CD8-positive, alpha-beta memory T cell (primary cell): Measurements from ENCODE around the gene TPK1. TPM values are rescaled to one million over a fixed set of nuclear protein-coding genes. Genes with fewer than 3 reads are reported as not detected.

Experiments
- CTCF ChIA-PET: fragments of 350-600 bp; sonication (Branson Sonifier 250); formaldehyde crosslinking; loops from one replicate; lab custom pipeline; 2021; ENCODE audit warnings: antibody characterized with exemption; lab: Charles Lee
- POLR2A ChIA-PET: fragments of 350-600 bp; sonication (Branson Sonifier 250); formaldehyde crosslinking; loops from one replicate; lab custom pipeline; 2021; ENCODE audit warnings: antibody characterized with exemption; lab: Charles Lee
- DNase-seq, 5 donors: peaks; one replicate each; pipeline versions ENCODE4 v3.0.0 to v3.0.0-alpha.2; 2020 to 2022; ENCODE audit warnings: mixed read lengths in 1 of 5
- H3K27ac ChIP-seq: one replicate; pipeline ENCODE4 v1.7.0; 2013; ENCODE audit warnings: low read depth, mild to moderate bottlenecking, low read length, moderate library complexity
- H3K27me3 ChIP-seq: 2 replicates; pipeline ENCODE4 v1.7.0; 2013; ENCODE audit warnings: low read length, mild to moderate bottlenecking; ENCODE audit not compliant: insufficient read depth, poor library complexity, severe bottlenecking
- H3K36me3 ChIP-seq: 2 replicates; pipeline ENCODE4 v1.7.0; 2013; ENCODE audit warnings: mild to moderate bottlenecking, low read length, moderate library complexity; ENCODE audit not compliant: insufficient read depth
- H3K4me1 ChIP-seq: 2 replicates; pipeline ENCODE4 v1.7.0; 2013; ENCODE audit warnings: mild to moderate bottlenecking, low read length, moderate library complexity; ENCODE audit not compliant: insufficient read depth
- H3K4me3 ChIP-seq: 2 replicates; pipeline ENCODE4 v1.7.0; 2013; ENCODE audit warnings: mild to moderate bottlenecking, low read length
- H3K9me3 ChIP-seq: 2 replicates; pipeline ENCODE4 v1.7.0; 2013; ENCODE audit warnings: mild to moderate bottlenecking, low read length
- H3K27ac Mint-ChIP-seq, 8 donors: one replicate each; pipeline ENCODE4 v1.8.0; 2020 to 2021; ENCODE audit warnings: mixed read lengths in 8 of 8, mild to moderate bottlenecking in 6 of 8, inconsistent platforms in 3 of 8, moderate library complexity in 3 of 8
- H3K27me3 Mint-ChIP-seq, 2 donors: one replicate each; pipeline ENCODE4 v1.8.0; 2020 to 2021; ENCODE audit warnings: mixed read lengths in 2 of 2, mild to moderate bottlenecking in 1 of 2, moderate library complexity in 1 of 2
- H3K36me3 Mint-ChIP-seq, 3 donors: one replicate each; pipeline ENCODE4 v1.8.0; 2020 to 2021; ENCODE audit warnings: mixed read lengths in 3 of 3, inconsistent platforms in 1 of 3, mild to moderate bottlenecking in 1 of 3
- H3K4me1 Mint-ChIP-seq, 3 donors: one replicate each; pipeline ENCODE4 v1.8.0; 2020 to 2021; ENCODE audit warnings: mixed read lengths in 3 of 3, inconsistent platforms in 1 of 3, mild to moderate bottlenecking in 1 of 3
- H3K4me3 Mint-ChIP-seq, 7 donors: one replicate each; pipeline ENCODE4 v1.8.0; 2020 to 2021; ENCODE audit warnings: mixed read lengths in 7 of 7, mild to moderate bottlenecking in 6 of 7, moderate library complexity in 4 of 7, inconsistent platforms in 2 of 7
- H3K9me3 Mint-ChIP-seq, 5 donors: one replicate each; pipeline ENCODE4 v1.8.0; 2020 to 2022; ENCODE audit warnings: mixed read lengths in 5 of 5, mild to moderate bottlenecking in 3 of 5, moderate library complexity in 2 of 5, inconsistent platforms in 1 of 5
- polyA plus RNA-seq: library from polyadenylated mRNA; unstranded; fragments of 300-500 nt; fragmentation: Illumina TruSeq; gene quantifications from one replicate; pipeline ENCODE4 v1.2.3, GENCODE V29; 2021
- total RNA-seq, 2 experiments: library from RNA; stranded (reverse); gene quantifications; one replicate each; pipeline ENCODE4 v1.2.3, GENCODE V29; 2021

TPK1 gene
- total and polyA plus RNA-seq, 3 experiments from 2014 or later, result 18.0 to 20.1 (median 19.0) TPM

GRCh38 chr7:144510621-144511020, 325.2 kb downstream of the TPK1 start:
- H3K4me1 Mint-ChIP-seq, result no peaks in the 10 kb centered on the region
- Histone ChIP-seq H3K4me3 (no peak overlapping the region), H3K27ac (no peak overlapping the region), H3K27me3 (no peaks in the 10 kb centered on the region), H3K4me1 (no peaks in the 10 kb centered on the region), H3K36me3 (no peaks in the 10 kb centered on the region), H3K9me3 (no peaks in the 10 kb centered on the region)
- peaks cover 0 to 19% (median 3%) of the 10 kb centered on the region in 3 donors for H3K36me3 Mint-ChIP-seq
- H3K9me3 Mint-ChIP-seq, result no peaks in the 10 kb centered on the region
- DNase-seq, result no peak
- no peak overlapping the region for H3K27ac Mint-ChIP-seq
- no peak overlapping the region for H3K4me3 Mint-ChIP-seq
- POLR2A ChIA-PET, result no interaction called here
- no peaks in the 10 kb centered on the region for H3K27me3 Mint-ChIP-seq
- CTCF ChIA-PET, result no interaction called here

- Mint-ChIP-seq H3K27ac (no peak overlapping the region), H3K36me3 (peaks cover 0 to 19% (median 3%) of the 10 kb centered on the region in 3 donors), H3K4me1 (no peaks in the 10 kb centered on the region), H3K27me3 (no peaks in the 10 kb centered on the region), H3K9me3 (no peaks in the 10 kb centered on the region), H3K4me3 (no peak overlapping the region)
- Histone ChIP-seq H3K9me3 (no peaks in the 10 kb centered on the region), H3K4me3 (no peak overlapping the region), H3K27me3 (no peaks in the 10 kb centered on the region), H3K27ac (no peak overlapping the region), H3K4me1 (no peaks in the 10 kb centered on the region), H3K36me3 (no peaks in the 10 kb centered on the region)
- CTCF ChIA-PET, result no interaction called here
- POLR2A ChIA-PET, result no interaction called here
- DNase-seq, result no peak
Measured at GRCh38 chr7:144508702-144509101, 327.2 kb downstream of the TPK1 start.

- Histone ChIP-seq H3K36me3 (no peaks in the 10 kb centered on the region), H3K27ac (no peak overlapping the region), H3K9me3 (no peaks in the 10 kb centered on the region), H3K27me3 (no peaks in the 10 kb centered on the region), H3K4me1 (no peaks in the 10 kb centered on the region), H3K4me3 (no peak overlapping the region)
- Mint-ChIP-seq H3K27me3 (no peaks in the 10 kb centered on the region), H3K4me1 (no peaks in the 10 kb centered on the region), H3K9me3 (no peaks in the 10 kb centered on the region), H3K4me3 (no peak overlapping the region), H3K36me3 (peaks cover 0 to 7% (median under 1%) of the 10 kb centered on the region in 3 donors), H3K27ac (no peak overlapping the region)
- no peak for DNase-seq
- POLR2A ChIA-PET, result no interaction called here
- CTCF ChIA-PET, result no interaction called here
Measured at GRCh38 chr7:144503215-144503614, 332.6 kb downstream of the TPK1 start.

- H3K9me3 Mint-ChIP-seq, result no peaks in the 10 kb centered on the region
- Histone ChIP-seq H3K27me3 (no peaks in the 10 kb centered on the region), H3K27ac (no peak overlapping the region), H3K9me3 (no peaks in the 10 kb centered on the region), H3K4me3 (no peak overlapping the region), H3K4me1 (no peaks in the 10 kb centered on the region), H3K36me3 (no peaks in the 10 kb centered on the region)
- POLR2A ChIA-PET, result no interaction called here
- no peak overlapping the region for H3K4me3 Mint-ChIP-seq
- no peaks in the 10 kb centered on the region for H3K27me3 Mint-ChIP-seq
- CTCF ChIA-PET, result no interaction called here
- no peaks in the 10 kb centered on the region for H3K4me1 Mint-ChIP-seq
- no peak overlapping the region for H3K27ac Mint-ChIP-seq
- peaks cover 0 to 7% (median 1%) of the 10 kb centered on the region in 3 donors for H3K36me3 Mint-ChIP-seq
- DNase-seq, result no peak
Measured at GRCh38 chr7:144500225-144500624, 335.6 kb downstream of the TPK1 start.

- no peak overlapping the region for H3K27ac ChIP-seq
- DNase-seq, result no peak
- H3K9me3 ChIP-seq, result no peaks in the 10 kb centered on the region
- H3K36me3 Mint-ChIP-seq, result peaks cover 1 to 16% (median 5%) of the 10 kb centered on the region in 3 donors
- no peak overlapping the region for H3K27ac Mint-ChIP-seq
- H3K27me3 ChIP-seq, result no peaks in the 10 kb centered on the region
- H3K36me3 ChIP-seq, result no peaks in the 10 kb centered on the region
- peaks cover 0 to 4% (median 0%) of the 10 kb centered on the region in 5 donors for H3K9me3 Mint-ChIP-seq
- H3K4me3 ChIP-seq, result no peak overlapping the region
- no peak overlapping the region for H3K4me3 Mint-ChIP-seq
- H3K4me1 Mint-ChIP-seq, result no peaks in the 10 kb centered on the region
- H3K27me3 Mint-ChIP-seq, result no peaks in the 10 kb centered on the region
- ChIA-PET POLR2A (no interaction called here), CTCF (no interaction called here)
- no peaks in the 10 kb centered on the region for H3K4me1 ChIP-seq
Measured at GRCh38 chr7:144497282-144497681, 338.6 kb downstream of the TPK1 start.

GRCh38 chr7:144494355-144494754, 341.5 kb downstream of the TPK1 start:
- H3K4me3 ChIP-seq, result no peak overlapping the region

GRCh38 chr7:144489504-144489903, 346.3 kb downstream of the TPK1 start:
- no peaks in the 10 kb centered on the region for H3K9me3 ChIP-seq
- ChIA-PET CTCF (no interaction called here), POLR2A (no interaction called here)
- Mint-ChIP-seq H3K27ac (no peak overlapping the region), H3K9me3 (peaks cover 0 to 7% (median 2%) of the 10 kb centered on the region in 5 donors), H3K4me1 (no peaks in the 10 kb centered on the region), H3K27me3 (no peaks in the 10 kb centered on the region), H3K4me3 (no peak overlapping the region), H3K36me3 (peaks cover 11 to 28% (median 20%) of the 10 kb centered on the region in 3 donors)
- H3K27me3 ChIP-seq, result no peaks in the 10 kb centered on the region
- no peaks in the 10 kb centered on the region for H3K4me1 ChIP-seq
- H3K4me3 ChIP-seq, result no peak overlapping the region
- H3K36me3 ChIP-seq, result no peaks in the 10 kb centered on the region
- no peak for DNase-seq
- H3K27ac ChIP-seq, result no peak overlapping the region

More at GRCh38 chr7:144494355-144494754, 341.5 kb downstream of the TPK1 start:
- Histone ChIP-seq H3K9me3 (no peaks in the 10 kb centered on the region), H3K36me3 (no peaks in the 10 kb centered on the region), H3K27me3 (no peaks in the 10 kb centered on the region), H3K4me1 (no peaks in the 10 kb centered on the region), H3K27ac (no peak overlapping the region)
- H3K36me3 Mint-ChIP-seq, result peaks cover 6 to 16% (median 13%) of the 10 kb centered on the region in 3 donors
- DNase-seq, result no peak
- no peaks in the 10 kb centered on the region for H3K27me3 Mint-ChIP-seq
- no peaks in the 10 kb centered on the region for H3K4me1 Mint-ChIP-seq
- peaks cover 0 to 4% (median 0%) of the 10 kb centered on the region in 5 donors for H3K9me3 Mint-ChIP-seq
- no peak overlapping the region for H3K27ac Mint-ChIP-seq
- ChIA-PET CTCF (no interaction called here), POLR2A (no interaction called here)
- H3K4me3 Mint-ChIP-seq, result no peak overlapping the region

GRCh38 chr7:144488977-144489376, 346.9 kb downstream of the TPK1 start:
- ChIA-PET CTCF (no interaction called here), POLR2A (no interaction called here)
- H3K36me3 Mint-ChIP-seq, result peaks cover 12 to 28% (median 25%) of the 10 kb centered on the region in 3 donors

More at GRCh38 chr7:144488977-144489376, 346.9 kb downstream of the TPK1 start:
- H3K4me1 ChIP-seq, result no peaks in the 10 kb centered on the region
- no peak for DNase-seq
- H3K4me3 ChIP-seq, result no peak overlapping the region
- no peaks in the 10 kb centered on the region for H3K9me3 ChIP-seq
- no peak overlapping the region for H3K27ac Mint-ChIP-seq
- H3K4me1 Mint-ChIP-seq, result no peaks in the 10 kb centered on the region
- peaks cover 0 to 6% (median 2%) of the 10 kb centered on the region in 5 donors for H3K9me3 Mint-ChIP-seq
- no peak overlapping the region for H3K27ac ChIP-seq
- H3K4me3 Mint-ChIP-seq, result no peak overlapping the region
- H3K27me3 Mint-ChIP-seq, result no peaks in the 10 kb centered on the region
- no peaks in the 10 kb centered on the region for H3K27me3 ChIP-seq
- no peaks in the 10 kb centered on the region for H3K36me3 ChIP-seq
